Measurements from ENCODE around the gene FHOD3. TPM values are rescaled to one million over a fixed set of nuclear protein-coding genes. Genes with fewer than 3 reads are reported as not detected.

FHOD3 gene
- total and polyA plus RNA-seq, 2 of the 8 experiments (the other 6 are each of a cell fraction or from before 2014, with no cell fraction given), result 9.7 to 10.5 TPM

DNA sequence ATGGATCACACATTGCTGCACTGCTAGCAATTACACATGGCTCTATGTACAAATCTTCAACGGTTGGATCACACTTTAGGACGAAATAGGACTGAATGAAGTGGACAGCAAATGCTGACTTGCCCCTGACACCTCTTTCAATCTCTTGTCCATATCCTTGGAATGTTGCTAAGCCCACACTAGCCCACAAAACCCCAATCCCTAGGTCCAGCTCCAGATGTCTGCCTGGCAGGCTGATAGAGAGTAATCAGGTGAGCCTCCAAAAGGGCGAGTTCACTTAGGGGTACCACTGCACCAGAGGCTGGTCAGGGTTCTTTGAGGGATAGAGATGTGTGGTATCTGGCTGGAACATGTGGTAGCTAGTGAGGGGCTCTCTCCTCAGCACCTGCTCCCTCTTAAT lies 18.5 kb upstream of the FHOD3 start (continued):
- TF ChIP-seq, protein P1, sequence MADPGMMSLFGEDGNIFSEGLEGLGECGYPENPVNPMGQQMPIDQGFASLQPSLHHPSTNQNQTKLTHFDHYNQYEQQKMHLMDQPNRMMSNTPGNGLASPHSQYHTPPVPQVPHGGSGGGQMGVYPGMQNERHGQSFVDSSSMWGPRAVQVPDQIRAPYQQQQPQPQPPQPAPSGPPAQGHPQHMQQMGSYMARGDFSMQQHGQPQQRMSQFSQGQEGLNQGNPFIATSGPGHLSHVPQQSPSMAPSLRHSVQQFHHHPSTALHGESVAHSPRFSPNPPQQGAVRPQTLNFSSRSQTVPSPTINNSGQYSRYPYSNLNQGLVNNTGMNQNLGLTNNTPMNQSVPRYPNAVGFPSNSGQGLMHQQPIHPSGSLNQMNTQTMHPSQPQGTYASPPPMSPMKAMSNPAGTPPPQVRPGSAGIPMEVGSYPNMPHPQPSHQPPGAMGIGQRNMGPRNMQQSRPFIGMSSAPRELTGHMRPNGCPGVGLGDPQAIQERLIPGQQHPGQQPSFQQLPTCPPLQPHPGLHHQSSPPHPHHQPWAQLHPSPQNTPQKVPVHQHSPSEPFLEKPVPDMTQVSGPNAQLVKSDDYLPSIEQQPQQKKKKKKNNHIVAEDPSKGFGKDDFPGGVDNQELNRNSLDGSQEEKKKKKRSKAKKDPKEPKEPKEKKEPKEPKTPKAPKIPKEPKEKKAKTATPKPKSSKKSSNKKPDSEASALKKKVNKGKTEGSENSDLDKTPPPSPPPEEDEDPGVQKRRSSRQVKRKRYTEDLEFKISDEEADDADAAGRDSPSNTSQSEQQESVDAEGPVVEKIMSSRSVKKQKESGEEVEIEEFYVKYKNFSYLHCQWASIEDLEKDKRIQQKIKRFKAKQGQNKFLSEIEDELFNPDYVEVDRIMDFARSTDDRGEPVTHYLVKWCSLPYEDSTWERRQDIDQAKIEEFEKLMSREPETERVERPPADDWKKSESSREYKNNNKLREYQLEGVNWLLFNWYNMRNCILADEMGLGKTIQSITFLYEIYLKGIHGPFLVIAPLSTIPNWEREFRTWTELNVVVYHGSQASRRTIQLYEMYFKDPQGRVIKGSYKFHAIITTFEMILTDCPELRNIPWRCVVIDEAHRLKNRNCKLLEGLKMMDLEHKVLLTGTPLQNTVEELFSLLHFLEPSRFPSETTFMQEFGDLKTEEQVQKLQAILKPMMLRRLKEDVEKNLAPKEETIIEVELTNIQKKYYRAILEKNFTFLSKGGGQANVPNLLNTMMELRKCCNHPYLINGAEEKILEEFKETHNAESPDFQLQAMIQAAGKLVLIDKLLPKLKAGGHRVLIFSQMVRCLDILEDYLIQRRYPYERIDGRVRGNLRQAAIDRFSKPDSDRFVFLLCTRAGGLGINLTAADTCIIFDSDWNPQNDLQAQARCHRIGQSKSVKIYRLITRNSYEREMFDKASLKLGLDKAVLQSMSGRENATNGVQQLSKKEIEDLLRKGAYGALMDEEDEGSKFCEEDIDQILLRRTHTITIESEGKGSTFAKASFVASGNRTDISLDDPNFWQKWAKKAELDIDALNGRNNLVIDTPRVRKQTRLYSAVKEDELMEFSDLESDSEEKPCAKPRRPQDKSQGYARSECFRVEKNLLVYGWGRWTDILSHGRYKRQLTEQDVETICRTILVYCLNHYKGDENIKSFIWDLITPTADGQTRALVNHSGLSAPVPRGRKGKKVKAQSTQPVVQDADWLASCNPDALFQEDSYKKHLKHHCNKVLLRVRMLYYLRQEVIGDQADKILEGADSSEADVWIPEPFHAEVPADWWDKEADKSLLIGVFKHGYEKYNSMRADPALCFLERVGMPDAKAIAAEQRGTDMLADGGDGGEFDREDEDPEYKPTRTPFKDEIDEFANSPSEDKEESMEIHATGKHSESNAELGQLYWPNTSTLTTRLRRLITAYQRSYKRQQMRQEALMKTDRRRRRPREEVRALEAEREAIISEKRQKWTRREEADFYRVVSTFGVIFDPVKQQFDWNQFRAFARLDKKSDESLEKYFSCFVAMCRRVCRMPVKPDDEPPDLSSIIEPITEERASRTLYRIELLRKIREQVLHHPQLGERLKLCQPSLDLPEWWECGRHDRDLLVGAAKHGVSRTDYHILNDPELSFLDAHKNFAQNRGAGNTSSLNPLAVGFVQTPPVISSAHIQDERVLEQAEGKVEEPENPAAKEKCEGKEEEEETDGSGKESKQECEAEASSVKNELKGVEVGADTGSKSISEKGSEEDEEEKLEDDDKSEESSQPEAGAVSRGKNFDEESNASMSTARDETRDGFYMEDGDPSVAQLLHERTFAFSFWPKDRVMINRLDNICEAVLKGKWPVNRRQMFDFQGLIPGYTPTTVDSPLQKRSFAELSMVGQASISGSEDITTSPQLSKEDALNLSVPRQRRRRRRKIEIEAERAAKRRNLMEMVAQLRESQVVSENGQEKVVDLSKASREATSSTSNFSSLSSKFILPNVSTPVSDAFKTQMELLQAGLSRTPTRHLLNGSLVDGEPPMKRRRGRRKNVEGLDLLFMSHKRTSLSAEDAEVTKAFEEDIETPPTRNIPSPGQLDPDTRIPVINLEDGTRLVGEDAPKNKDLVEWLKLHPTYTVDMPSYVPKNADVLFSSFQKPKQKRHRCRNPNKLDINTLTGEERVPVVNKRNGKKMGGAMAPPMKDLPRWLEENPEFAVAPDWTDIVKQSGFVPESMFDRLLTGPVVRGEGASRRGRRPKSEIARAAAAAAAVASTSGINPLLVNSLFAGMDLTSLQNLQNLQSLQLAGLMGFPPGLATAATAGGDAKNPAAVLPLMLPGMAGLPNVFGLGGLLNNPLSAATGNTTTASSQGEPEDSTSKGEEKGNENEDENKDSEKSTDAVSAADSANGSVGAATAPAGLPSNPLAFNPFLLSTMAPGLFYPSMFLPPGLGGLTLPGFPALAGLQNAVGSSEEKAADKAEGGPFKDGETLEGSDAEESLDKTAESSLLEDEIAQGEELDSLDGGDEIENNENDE (IDR thresholded peaks at IDR 0.05; ENCODE audit: insufficient replicate concordance, low read length), result no peak
- TF ChIP-seq CBX5 (IDR thresholded peaks at IDR 0.05; ENCODE audit: low read depth, low read length) (no peak), CREB1 (IDR thresholded peaks at IDR 0.05) (no peak), GTF2F1 (IDR thresholded peaks at IDR 0.05; ENCODE audit: borderline replicate concordance, low read depth, low read length) (no peak)
